Measurements from ENCODE around the gene PDE6B. TPM values are rescaled to one million over a fixed set of nuclear protein-coding genes. Genes with fewer than 3 reads are reported as not detected.

The PDE6B gene
- total RNA-seq, 1 experiment from 2014 or later: not detected

- Histone ChIP-seq H3F3A (ENCODE audit: low read length, unreplicated experiment) (no peaks in the 10 kb centered on the region), H3K79me2 (ENCODE audit: low read length) (no peaks in the 10 kb centered on the region), H3K27me3 (ENCODE audit: low read length) (peaks cover 8% of the 10 kb centered on the region; the same call in 1 of the 2 replicates), H3K4me3 (ENCODE audit: low read length) (no peak overlapping the region), H3K4me2 (ENCODE audit: low read length) (no peak overlapping the region), H3K36me3 (ENCODE audit: low read depth, low read length) (no peaks in the 10 kb centered on the region), H3K9me2 (replicated peaks; ENCODE audit: low read length) (no peaks in the 10 kb centered on the region), H2AFZ (ENCODE audit: low read length) (no peak overlapping the region), H3K4me1 (ENCODE audit: insufficient read depth, low read length) (no peaks in the 10 kb centered on the region), H4K20me1 (ENCODE audit: low read length) (no peaks in the 10 kb centered on the region), H3K27ac (ENCODE audit: low read length) (no peak overlapping the region), H3K9ac (ENCODE audit: low read length) (no peak overlapping the region), H3K9me3 (ENCODE audit: low read length) (no peaks in the 10 kb centered on the region)
- intact Hi-C loops (cut with micrococcal nuclease): no loop called here
- TF ChIP-seq CTCF (conservative IDR thresholded peaks at IDR 0.05; ENCODE audit: low read depth, low read length) (no peak), EZH2phosphoT487 (IDR thresholded peaks at IDR 0.05; ENCODE audit: borderline replicate concordance, low read length) (no peak), EZH2 (IDR thresholded peaks at IDR 0.05; ENCODE audit: low read length, unreplicated experiment) (no peak)
- ATAC-seq (no peak), DNase-seq (no peak)
- BruUV-seq (replicated peaks): no TSS peak
- POLR2A ChIA-PET (ENCODE audit: unreplicated experiment): no interaction called here
- CTCF ChIA-PET: no interaction called here
These were observed 7.6 kb downstream of the PDE6B start for GRCh38 chr4:632926-633325.

- no peak overlapping the region for H3K27ac ChIP-seq (ENCODE audit: low read length)
- ATAC-seq (no peak), DNase-seq (no peak)
- H3K79me2 ChIP-seq (ENCODE audit: low read length): no peaks in the 10 kb centered on the region
- no TSS peak for BruUV-seq (replicated peaks)
- CTCF ChIA-PET: no interaction called here
- H4K20me1 ChIP-seq (ENCODE audit: low read length): no peaks in the 10 kb centered on the region
- no peaks in the 10 kb centered on the region for H3K36me3 ChIP-seq (ENCODE audit: low read depth, low read length)
- H3K9me2 ChIP-seq (replicated peaks; ENCODE audit: low read length): no peaks in the 10 kb centered on the region
- no peaks in the 10 kb centered on the region for H3K4me1 ChIP-seq (ENCODE audit: insufficient read depth, low read length)
- intact Hi-C loops (cut with micrococcal nuclease): no loop called here
- no peak overlapping the region for H3K9ac ChIP-seq (ENCODE audit: low read length)
- no peak for TF ChIP-seq EZH2phosphoT487 (IDR thresholded peaks at IDR 0.05; ENCODE audit: borderline replicate concordance, low read length)
- TF ChIP-seq EZH2 (IDR thresholded peaks at IDR 0.05; ENCODE audit: low read length, unreplicated experiment): no peak
- no peak for TF ChIP-seq CTCF (conservative IDR thresholded peaks at IDR 0.05; ENCODE audit: low read depth, low read length)
- no peaks in the 10 kb centered on the region for H3K9me3 ChIP-seq (ENCODE audit: low read length)
- H2AFZ ChIP-seq (ENCODE audit: low read length): no peak overlapping the region
- H3F3A ChIP-seq (ENCODE audit: low read length, unreplicated experiment): no peaks in the 10 kb centered on the region
- peaks cover 8% of the 10 kb centered on the region; the same call in 1 of the 2 replicates for H3K27me3 ChIP-seq (ENCODE audit: low read length)
- POLR2A ChIA-PET (ENCODE audit: unreplicated experiment): no interaction called here
- no peak overlapping the region for H3K4me3 ChIP-seq (ENCODE audit: low read length)
- H3K4me2 ChIP-seq (ENCODE audit: low read length): no peak overlapping the region
These were observed 8.0 kb downstream of the PDE6B start for GRCh38 chr4:633406-633805.

- POLR2A ChIA-PET (ENCODE audit: unreplicated experiment): no interaction called here
- no peaks in the 10 kb centered on the region for H3K9me2 ChIP-seq (replicated peaks; ENCODE audit: low read length)
- H3K79me2 ChIP-seq (ENCODE audit: low read length): no peaks in the 10 kb centered on the region
- DNase-seq: no peak
- BruUV-seq (replicated peaks): no TSS peak
- no peak overlapping the region for H3K27ac ChIP-seq (ENCODE audit: low read length)
- H2AFZ ChIP-seq (ENCODE audit: low read length): no peak overlapping the region
- peaks cover 8% of the 10 kb centered on the region; the same call in 1 of the 2 replicates for H3K27me3 ChIP-seq (ENCODE audit: low read length)
- no peak for ATAC-seq
- CTCF ChIA-PET: no interaction called here
- H3K9me3 ChIP-seq (ENCODE audit: low read length): no peaks in the 10 kb centered on the region
- H4K20me1 ChIP-seq (ENCODE audit: low read length): no peaks in the 10 kb centered on the region
- TF ChIP-seq CTCF (conservative IDR thresholded peaks at IDR 0.05; ENCODE audit: low read depth, low read length) (no peak), EZH2phosphoT487 (IDR thresholded peaks at IDR 0.05; ENCODE audit: borderline replicate concordance, low read length) (no peak), EZH2 (IDR thresholded peaks at IDR 0.05; ENCODE audit: low read length, unreplicated experiment) (no peak)
- intact Hi-C loops (cut with micrococcal nuclease): no loop called here
- H3K4me2 ChIP-seq (ENCODE audit: low read length): no peak overlapping the region
- no peaks in the 10 kb centered on the region for H3K4me1 ChIP-seq (ENCODE audit: insufficient read depth, low read length)
- H3K36me3 ChIP-seq (ENCODE audit: low read depth, low read length): no peaks in the 10 kb centered on the region
- H3K4me3 ChIP-seq (ENCODE audit: low read length): no peak overlapping the region
- no peaks in the 10 kb centered on the region for H3F3A ChIP-seq (ENCODE audit: low read length, unreplicated experiment)
- no peak overlapping the region for H3K9ac ChIP-seq (ENCODE audit: low read length)
These were observed 8.7 kb downstream of the PDE6B start for GRCh38 chr4:633976-634598.

Data from PC-3 (cell line).